GM12801 (cell line): ENCODE data around the gene PLP1.

Experiments
- TF ChIP-seq, protein P1 (sequence below): IDR thresholded peaks from one replicate; pipeline ENCODE4 v1.5.1; 2011; ENCODE audit warnings: control low read depth; ENCODE audit not compliant: insufficient read length; ENCODE audit errors: extremely low read depth

Gene PLP1

DNA sequence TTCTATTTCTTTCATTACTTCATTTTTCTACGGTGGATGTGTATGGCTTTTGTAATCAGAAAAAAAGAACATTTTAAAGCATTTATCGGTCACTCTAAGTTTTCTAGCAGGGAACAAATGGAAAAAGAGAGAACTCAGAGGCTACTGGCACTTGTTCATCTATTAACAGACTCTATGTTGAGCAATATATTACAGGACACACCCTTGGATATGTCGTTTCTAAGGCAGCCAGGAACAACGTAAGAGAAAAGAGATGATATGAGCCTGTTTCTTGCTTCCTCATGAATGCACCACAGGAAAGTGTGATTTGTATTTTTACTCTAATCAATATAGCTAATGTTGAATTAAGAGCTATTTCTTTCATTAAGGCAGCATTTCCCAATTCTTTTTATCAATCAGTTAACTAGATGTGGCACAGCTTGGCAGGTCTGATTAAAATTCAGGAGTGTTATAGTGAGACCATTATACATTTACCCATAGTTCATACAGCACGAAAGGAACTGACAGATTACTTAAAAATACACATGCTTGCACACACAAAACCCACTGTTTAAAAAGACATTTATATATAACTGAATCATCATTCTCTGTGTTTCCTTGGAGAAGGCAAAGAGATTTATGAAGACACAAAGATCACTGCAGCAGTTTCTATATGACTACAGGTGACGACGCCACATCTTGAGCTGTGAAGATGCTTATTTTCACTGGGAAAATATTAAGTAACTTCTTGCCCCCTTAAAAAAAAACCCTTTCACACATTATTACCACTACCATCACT is 42.4 kb downstream of the PLP1 start:
- TF ChIP-seq, protein P1, sequence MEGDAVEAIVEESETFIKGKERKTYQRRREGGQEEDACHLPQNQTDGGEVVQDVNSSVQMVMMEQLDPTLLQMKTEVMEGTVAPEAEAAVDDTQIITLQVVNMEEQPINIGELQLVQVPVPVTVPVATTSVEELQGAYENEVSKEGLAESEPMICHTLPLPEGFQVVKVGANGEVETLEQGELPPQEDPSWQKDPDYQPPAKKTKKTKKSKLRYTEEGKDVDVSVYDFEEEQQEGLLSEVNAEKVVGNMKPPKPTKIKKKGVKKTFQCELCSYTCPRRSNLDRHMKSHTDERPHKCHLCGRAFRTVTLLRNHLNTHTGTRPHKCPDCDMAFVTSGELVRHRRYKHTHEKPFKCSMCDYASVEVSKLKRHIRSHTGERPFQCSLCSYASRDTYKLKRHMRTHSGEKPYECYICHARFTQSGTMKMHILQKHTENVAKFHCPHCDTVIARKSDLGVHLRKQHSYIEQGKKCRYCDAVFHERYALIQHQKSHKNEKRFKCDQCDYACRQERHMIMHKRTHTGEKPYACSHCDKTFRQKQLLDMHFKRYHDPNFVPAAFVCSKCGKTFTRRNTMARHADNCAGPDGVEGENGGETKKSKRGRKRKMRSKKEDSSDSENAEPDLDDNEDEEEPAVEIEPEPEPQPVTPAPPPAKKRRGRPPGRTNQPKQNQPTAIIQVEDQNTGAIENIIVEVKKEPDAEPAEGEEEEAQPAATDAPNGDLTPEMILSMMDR, result no peak

DNA sequence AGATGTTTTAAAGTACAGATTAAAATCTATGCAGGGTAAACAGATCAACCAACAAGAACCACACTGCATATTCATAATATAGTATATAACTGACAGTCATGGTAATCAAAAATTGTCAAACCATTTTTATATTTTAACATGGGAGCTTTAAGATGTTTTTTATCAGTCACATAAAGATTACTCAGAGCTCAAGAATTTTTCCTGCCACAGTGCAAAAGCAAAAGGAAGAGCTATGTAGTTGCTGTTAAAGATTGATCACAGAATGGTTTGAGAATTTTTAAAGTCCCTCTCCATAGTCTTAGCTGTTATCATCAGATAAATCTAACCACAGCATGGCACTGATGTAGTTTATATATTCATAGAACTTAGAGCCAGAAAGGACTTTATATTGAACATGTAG is 47.0 kb downstream of the PLP1 start:
- TF ChIP-seq, protein P1, result no peak

DNA sequence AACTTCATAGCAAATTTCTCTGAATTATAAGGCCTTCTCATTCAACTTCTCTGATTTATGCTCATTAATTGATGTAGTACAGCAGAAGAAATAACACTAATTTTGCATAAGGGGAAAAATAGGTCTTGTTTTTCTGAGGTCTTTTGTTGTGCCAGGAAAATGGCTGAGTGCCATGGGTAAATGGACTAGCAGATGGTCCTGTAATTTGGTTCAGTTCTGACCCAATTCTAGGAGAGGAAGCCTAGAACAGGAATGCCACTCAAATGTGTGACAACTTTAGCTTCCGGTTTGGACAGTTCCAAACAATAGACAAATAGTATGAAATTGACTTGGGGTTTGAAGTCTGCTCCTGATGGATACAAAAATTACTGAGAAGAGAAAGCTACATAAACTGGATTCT is 49.2 kb downstream of the PLP1 start:
- TF ChIP-seq, protein P1, result no peak

DNA sequence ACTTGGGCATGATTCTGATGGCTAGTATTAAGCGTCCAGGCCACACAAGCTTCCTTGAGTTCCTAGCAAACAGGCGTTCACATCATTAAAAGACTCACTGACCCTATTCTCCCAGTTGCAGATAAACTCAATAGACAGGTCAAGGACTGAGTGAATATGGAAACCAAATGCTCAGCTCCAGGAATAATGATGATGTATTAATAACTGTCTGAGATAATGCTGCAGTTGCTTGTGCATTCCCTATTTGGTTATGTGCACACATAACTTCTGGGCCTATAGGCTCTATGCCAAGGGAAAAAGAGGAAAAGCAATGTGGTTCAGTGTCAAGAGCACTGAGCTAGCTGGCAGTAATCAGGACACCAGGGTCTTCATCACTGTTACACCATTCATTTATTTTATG is 51.9 kb downstream of the PLP1 start:
- TF ChIP-seq, protein P1, result no peak

DNA sequence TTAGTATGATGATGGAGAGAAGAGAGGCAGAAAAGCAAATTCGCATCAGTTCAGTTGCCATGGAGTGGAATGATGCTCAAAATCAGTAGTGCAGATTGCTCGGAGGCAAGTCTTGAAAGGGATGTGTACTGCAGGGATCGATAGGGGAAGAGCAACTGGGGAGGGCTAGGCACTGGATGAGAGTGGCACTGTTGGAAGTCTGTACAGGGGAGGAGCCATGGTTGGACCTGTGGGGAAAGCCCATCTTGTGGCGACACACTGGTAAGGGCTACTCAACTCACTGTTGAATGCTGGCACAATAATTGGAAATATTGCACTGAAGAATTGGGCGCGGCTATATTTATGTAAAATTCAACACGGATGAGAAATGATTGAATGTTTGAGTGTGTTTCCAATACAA is 54.2 kb downstream of the PLP1 start:
- TF ChIP-seq, protein P1, result no peak

DNA sequence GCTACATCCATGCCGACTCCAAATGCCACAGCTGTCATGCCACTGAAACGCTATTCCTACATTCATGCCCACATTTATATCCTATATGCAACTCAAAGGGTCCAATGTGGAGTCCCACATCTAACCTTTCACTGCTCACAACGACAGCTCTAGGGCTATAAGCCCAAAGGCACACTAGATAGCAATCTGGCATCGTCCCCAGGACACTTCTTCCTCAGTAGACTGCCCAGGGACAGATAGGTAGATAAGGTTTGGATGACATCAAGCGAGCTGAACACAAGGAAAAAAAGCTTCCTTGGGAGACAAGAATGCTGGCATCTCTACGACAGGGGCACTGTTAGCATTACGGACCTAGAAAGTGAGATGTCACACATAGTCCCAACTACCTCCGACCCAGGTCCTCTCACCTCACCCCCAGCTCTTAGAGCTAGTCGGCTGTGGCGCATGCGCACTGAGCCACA is 54.7 kb downstream of the PLP1 start:
- TF ChIP-seq, protein P1, result no peak

DNA sequence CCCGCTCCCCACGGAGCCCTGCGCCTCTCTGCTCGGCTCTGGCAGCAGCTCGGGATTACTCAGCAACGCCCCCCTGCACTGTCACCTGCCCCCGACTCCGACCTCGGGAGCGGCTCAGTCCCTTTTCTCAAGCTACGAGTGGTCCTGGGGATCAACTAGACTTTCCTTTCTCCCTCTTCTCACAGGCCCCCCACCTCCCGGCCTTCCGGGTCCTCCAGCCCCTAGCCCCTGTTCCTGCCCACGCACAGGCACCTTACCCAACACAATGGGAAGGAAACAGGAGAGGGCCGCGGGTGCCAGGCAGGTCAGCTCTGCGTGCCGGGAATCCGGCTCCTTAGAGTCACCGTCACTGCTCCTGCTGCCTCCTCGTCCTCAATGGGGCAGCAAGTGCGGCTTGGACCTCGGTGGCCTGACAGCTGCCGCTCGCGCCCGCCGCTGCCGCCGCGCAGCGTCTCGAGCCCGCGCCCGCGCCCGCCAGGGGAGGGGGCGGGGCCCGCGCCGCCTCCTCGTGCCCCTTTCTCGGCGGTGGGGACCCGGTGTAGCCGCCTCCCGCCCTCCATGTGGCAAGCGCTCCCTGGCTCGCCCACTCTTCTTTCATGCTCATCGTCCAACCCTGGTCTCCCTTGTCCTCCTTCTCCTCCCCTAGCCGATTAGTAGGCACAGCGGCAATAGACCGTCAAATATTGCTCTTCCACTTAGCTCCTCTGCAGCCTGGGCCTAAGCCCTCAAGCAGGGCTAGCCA is 55.3 kb downstream of the PLP1 start, which contains the start of gene RAB9B:
Gene RAB9B, minus strand, starts transcription at position 455 of the 742 bp plus-strand sequence. CDS start 6,473 bp downstream, outside the sequence.
- TF ChIP-seq, protein P1, result no peak
